ENCODE results near the gene TRERF1.

Gene TRERF1

DNA sequence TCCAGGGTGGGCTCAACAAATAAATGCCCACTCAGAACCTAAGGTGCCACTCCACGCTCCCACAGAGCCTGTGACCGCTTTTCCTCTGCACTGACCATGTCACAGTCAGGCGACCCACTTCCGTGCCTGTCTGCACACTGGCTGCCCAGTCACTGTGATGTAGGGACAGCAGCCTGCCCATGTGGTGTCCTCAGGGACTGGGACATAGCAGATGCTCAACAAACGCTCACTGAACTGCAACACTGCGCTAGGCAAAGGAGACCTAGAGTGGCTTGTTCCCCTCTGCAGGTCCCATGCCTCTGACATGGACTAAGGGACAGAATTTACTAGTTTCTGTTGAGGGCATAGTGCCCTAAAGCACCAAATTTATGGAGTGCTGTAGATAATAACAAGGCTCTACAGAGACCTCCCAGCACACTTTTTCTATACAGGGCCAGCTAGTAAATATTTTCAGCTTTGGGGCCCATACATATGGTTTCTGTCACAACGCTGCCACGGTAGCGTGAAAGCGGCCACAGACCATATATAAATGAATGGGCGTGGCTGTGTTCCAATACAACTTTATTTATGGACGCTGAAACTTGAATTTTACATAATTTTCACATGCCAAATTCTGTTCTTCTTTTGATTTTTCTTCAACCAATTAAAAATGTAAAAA lies 176.2 kb downstream of the TRERF1 start:
- no peak for DNase-seq (ENCODE audit: low spot score)

GRCh38 chr6:42274898-42275297 lies 176.8 kb downstream of the TRERF1 start:
- DNase-seq (ENCODE audit: low spot score) = no peak

GRCh38 chr6:42271834-42272805 lies 179.6 kb downstream of the TRERF1 start:
- DNase-seq (ENCODE audit: low spot score) = no peak

DNA sequence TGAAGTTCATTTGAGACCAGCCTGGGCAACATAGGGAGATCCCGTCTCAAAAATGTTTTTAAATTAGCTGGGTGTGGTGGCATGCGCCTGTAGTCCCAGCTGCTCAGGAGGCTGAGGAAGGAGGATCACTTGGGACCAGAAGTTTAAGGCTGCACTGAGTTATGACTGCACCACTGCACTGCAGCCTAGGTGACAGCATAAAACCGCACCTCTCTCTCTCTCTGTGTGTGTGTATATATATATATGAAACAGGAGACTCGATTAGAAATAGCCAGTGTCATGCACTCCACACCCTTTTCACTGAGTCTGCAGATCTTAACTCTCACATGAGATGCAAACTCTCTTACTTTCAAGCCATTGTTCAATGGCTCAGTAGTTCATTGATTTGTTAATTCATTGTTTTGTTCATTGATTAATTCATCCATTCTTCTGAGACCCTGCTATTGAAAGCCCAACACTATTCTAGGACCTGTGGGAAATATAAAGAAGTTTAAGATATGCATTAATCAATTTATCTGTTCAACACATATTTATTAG lies 181.7 kb downstream of the TRERF1 start:
- no peak for DNase-seq (ENCODE audit: low spot score)

- DNase-seq (ENCODE audit: low spot score) = no peak
Measured at GRCh38 chr6:42269553-42269952, 182.2 kb downstream of the TRERF1 start.

- no peak for DNase-seq (ENCODE audit: low spot score)
Measured at GRCh38 chr6:42268835-42269204, 182.9 kb downstream of the TRERF1 start.

DNA sequence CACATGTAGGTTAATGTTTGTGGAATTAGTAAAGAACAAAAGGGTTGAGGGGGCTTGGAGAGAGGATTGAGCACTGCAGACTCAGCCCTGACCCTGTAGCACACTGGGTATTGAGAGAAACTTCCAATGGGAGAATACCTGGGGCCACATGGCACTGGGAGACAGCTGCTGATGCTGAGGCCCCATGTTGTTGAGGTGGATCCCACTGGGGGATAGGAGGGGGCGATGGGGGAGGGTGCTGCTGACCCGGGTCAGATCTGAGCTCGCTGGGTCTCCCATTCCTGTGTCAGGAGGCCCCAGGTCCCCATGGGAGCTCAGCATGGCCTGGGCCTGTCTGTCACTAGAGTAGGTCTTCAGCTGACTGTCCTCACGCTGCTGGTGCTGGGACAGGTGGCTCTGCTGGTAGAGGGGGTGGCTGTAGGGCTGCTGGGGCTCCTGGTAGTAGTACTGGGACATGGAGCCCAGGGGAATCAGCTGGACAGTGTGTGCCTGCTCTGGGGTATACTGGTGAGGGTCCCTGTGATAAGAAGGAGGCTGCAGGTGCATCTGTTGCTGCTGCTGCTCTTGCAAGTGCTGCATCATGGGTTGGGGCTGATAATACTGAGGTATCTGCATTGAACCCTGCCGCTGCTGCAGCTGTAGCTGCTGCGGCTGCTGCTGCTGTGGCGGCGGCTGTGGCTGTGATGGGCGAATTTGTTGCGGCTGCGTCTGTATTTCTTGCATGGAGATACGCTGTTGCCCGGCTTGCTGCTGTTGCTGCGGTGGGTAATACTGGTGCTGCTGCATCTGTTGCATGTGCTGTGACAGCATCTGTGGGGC lies 183.5 kb downstream of the TRERF1 start:
- DNase-seq (ENCODE audit: low spot score) = no peak

DNA sequence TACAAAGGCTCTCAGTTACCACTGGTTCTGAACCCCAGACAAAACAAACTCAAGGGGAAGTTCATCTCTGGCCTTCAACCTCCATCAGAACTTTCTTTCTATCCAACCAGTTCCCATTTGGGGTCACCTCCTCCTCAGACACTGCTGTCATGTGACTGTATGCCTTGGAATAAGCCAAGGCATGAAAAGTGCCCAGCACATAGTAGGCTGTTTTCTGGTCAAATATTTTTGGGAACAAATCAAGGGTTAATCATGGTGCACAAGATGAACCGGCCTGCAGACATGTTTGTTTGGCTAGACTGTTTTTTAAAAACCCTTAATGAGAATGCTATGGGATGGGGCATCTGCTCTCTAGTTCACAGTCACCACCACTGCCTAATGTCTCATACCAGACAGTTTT lies 185.2 kb downstream of the TRERF1 start:
- DNase-seq (ENCODE audit: low spot score) = no peak

GRCh38 chr6:42264852-42265390 lies 186.8 kb downstream of the TRERF1 start:
- DNase-seq (ENCODE audit: low spot score) = no peak

DNA sequence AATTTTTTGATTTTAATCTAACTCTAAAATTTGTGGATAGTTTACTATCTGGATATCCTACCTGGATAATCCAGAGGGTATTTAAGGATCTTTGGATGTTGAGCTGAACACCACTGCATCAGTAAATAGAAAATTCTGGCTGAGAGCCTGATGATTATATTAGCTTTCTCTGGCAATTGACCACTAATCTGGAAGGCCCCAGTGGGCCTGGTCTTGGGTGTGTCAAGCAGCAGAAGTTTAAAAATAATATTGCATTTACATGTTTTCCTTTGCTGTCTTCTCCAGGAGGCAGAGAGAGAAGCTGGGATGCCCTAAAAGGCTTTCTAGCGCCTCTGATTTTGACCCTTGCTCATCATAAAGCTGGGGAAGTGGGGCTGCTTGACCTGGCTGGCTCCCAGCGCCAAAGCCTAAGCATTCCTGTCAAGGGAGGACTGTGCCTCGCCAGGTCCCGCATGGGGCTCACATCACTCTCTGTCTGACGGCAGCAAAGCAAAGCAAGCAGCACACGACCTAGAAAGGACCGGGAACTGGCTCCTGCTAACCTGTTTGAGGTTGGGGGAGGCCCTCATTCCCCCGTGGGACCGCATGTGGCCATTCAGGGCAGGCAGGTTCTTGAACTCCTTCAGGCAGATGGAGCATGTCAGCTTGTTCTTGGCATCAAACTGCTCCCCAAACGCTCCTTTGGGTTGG lies 187.4 kb downstream of the TRERF1 start:
- DNase-seq (ENCODE audit: low spot score) = no peak

GRCh38 chr6:42263165-42263728 lies 188.5 kb downstream of the TRERF1 start:
- DNase-seq (ENCODE audit: low spot score) = no peak

- DNase-seq (ENCODE audit: low spot score) = peak; percentile 59
Measured at GRCh38 chr6:42260972-42261371, 190.8 kb downstream of the TRERF1 start.

DNA sequence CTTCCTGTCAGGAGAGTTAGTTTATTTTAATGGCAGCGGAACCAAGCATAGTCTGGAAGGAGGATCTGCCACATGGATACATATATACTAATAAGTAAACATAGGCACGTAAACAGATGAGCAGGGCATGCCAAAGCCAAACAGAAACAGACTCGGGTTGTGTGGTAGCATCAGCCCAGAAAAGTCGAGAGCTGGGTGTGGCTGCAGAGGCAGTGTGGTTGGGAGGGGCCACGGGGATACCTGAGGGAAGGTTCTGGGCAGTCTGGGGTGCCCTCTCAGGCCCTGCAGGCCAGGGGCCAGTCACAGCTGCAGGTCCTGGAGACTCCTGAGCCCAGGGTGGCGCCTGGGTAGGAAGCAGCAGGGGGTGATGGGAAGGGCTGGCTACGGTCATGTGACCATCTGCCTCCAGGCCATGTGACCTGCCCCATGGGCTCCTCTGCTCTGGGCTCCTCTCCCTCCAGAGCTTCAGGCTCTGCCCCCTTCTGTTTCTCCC lies 191.3 kb downstream of the TRERF1 start:
- DNase-seq (ENCODE audit: low spot score) = peak; percentile 38

GRCh38 chr6:42259841-42260395 lies 191.8 kb downstream of the TRERF1 start:
- DNase-seq (ENCODE audit: low spot score) = no peak

DNA sequence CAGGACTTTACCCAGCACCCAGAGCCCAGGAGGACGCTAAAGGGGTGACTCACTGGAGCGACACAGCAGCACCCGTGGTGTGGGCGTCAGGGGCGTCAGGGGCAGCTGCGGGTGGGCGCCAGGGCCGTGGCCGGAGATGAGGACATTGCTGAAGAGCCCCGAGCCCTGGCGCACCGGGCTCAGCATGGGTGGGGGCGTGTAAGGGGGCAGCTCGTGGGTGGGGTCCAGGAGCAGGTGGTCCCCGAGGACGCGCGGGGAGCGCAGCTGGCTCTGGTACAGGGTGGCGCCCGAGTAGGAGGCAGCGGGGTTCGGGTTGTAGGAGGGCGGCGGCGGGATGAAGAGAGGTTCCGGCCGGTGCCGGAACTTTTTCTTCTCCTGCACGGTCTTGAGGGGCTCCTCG lies 192.4 kb downstream of the TRERF1 start:
- DNase-seq (ENCODE audit: low spot score) = no peak

- DNase-seq (ENCODE audit: low spot score) = no peak
Measured at GRCh38 chr6:42257614-42258013, 194.1 kb downstream of the TRERF1 start.

DNA sequence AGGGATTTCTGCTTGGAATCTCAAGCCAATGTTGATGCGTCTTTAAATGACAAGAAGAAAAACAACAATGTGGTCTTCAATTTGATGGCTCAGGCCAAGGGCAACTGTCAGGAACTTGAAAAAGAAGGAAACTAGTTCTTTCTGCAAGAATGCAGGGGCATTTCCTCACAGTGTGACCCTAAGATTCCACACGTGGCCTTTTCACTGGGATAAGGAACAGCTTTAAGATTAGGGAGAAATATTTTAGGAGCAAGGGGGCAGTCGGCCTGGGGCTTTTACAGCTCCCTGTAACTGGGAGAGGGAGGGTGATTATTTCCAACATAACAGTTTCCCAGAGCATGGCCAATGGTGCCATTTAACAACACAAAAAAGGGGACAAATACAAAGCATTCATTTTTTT lies 194.7 kb downstream of the TRERF1 start:
- no peak for DNase-seq (ENCODE audit: low spot score)

GRCh38 chr6:42255050-42255449 lies 196.7 kb downstream of the TRERF1 start:
- no peak for DNase-seq (ENCODE audit: low spot score)

GRCh38 chr6:42254505-42254904 lies 197.2 kb downstream of the TRERF1 start:
- DNase-seq (ENCODE audit: low spot score) = no peak

- DNase-seq (ENCODE audit: low spot score) = no peak
Measured at GRCh38 chr6:42251911-42252637, 199.7 kb downstream of the TRERF1 start.
